GM21825 (cell line): ENCODE measurements around the gene MDM4.

Experiments used
- ATAC-seq: cut with Tn5 transposase; IDR thresholded peaks from one replicate; pipeline ENCODE4 v1.9.1; 2021; ENCODE audit warnings: mild to moderate bottlenecking, moderate library complexity; ENCODE audit not compliant: unreplicated experiment

Gene MDM4

GRCh38 chr1:204602871-204603542 lies 86.8 kb downstream of the MDM4 start:
- ATAC-seq: no peak

GRCh38 chr1:204605791-204606190 lies 89.6 kb downstream of the MDM4 start:
- no peak for ATAC-seq
